GM23338 (cell line): ENCODE data around the gene AIG1.

Source experiments
- CREB1 ChIP-seq: fragments of 250-450 bp; sonication (Bioruptor Pico); IDR thresholded peaks from 2 replicates; pipeline ENCODE4 v1.5.0; 2020; ENCODE audit warnings: low read depth, mild to moderate bottlenecking, moderate library complexity
- EZH2 ChIP-seq: fragments of 200-600 bp; sonication (generic); IDR thresholded peaks from one replicate; pipeline ENCODE4 v1.8.0; 2017; ENCODE audit warnings: antibody characterized with exemption, mild to moderate bottlenecking, low read depth; ENCODE audit not compliant: unreplicated experiment
- EZH2phosphoT487 ChIP-seq: fragments of 200-600 bp; sonication (generic); IDR thresholded peaks from one replicate; pipeline ENCODE4 v1.8.1; 2018; ENCODE audit warnings: antibody characterized with exemption; ENCODE audit not compliant: unreplicated experiment
- JUNB ChIP-seq: IDR thresholded peaks from one replicate; pipeline ENCODE4 v1.6.1; 2016; ENCODE audit warnings: antibody characterized with exemption; ENCODE audit not compliant: unreplicated experiment
- NANOG ChIP-seq: IDR thresholded peaks from 2 replicates; pipeline ENCODE4 v1.6.1; 2016; ENCODE audit warnings: antibody characterized with exemption, borderline replicate concordance
- POLR2AphosphoS5 ChIP-seq: IDR thresholded peaks from 2 replicates; pipeline ENCODE4 v1.6.1; 2016; ENCODE audit warnings: antibody characterized with exemption, low read depth
- ZNF114 ChIP-seq: fragments of 250-450 bp; sonication (Bioruptor Pico); IDR thresholded peaks from 2 replicates; pipeline ENCODE4 v1.5.0; 2020; ENCODE audit warnings: mild to moderate bottlenecking, moderate library complexity
- TF ChIP-seq, protein P1 (sequence below), 2 experiments: fragments of 200-600 bp in 1 of 2; sonication (generic) in 1 of 2; conservative IDR thresholded peaks; 2 replicates each; pipeline versions ENCODE4 v1.5.1 to v1.6.1; 2016 to 2017; ENCODE audit warnings: antibody characterized with exemption in 2 of 2, low read depth in 2 of 2, mild to moderate bottlenecking in 2 of 2, moderate library complexity in 1 of 2
- TF ChIP-seq, protein P2 (sequence below): IDR thresholded peaks from one replicate; pipeline ENCODE4 v1.6.1; 2018; ENCODE audit warnings: antibody characterized with exemption; ENCODE audit not compliant: unreplicated experiment

DNA sequence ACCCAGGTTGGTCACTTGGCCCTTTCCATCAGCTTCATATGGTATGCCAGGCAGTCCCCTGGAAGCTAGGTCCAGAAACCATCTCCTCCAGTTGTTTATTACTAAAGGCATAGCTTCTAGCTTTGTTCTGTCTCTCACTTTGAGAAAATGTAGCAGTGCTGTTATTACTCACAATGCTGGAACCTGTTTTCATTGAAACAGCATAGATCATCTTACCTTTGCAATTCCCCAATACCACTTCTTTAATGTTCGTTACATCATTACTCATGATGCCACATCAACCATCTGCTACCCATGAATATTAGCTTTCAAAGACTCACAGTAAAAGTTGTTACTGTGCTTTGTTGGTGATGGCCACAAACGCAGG is 301.5 kb downstream of the AIG1 start:
- TF ChIP-seq ZNF114 (CRISPR knock-in tag) (no peak), EZH2 (no peak), POLR2AphosphoS5 (no peak), EZH2phosphoT487 (no peak), CREB1 (CRISPR knock-in tag) (no peak), JUNB (no peak), NANOG (no peak)
- TF ChIP-seq, protein P1, sequence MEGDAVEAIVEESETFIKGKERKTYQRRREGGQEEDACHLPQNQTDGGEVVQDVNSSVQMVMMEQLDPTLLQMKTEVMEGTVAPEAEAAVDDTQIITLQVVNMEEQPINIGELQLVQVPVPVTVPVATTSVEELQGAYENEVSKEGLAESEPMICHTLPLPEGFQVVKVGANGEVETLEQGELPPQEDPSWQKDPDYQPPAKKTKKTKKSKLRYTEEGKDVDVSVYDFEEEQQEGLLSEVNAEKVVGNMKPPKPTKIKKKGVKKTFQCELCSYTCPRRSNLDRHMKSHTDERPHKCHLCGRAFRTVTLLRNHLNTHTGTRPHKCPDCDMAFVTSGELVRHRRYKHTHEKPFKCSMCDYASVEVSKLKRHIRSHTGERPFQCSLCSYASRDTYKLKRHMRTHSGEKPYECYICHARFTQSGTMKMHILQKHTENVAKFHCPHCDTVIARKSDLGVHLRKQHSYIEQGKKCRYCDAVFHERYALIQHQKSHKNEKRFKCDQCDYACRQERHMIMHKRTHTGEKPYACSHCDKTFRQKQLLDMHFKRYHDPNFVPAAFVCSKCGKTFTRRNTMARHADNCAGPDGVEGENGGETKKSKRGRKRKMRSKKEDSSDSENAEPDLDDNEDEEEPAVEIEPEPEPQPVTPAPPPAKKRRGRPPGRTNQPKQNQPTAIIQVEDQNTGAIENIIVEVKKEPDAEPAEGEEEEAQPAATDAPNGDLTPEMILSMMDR (conservative IDR thresholded peaks at IDR 0.05; ENCODE audit: low read depth in 2 of 2): no peak
- TF ChIP-seq, protein P2, sequence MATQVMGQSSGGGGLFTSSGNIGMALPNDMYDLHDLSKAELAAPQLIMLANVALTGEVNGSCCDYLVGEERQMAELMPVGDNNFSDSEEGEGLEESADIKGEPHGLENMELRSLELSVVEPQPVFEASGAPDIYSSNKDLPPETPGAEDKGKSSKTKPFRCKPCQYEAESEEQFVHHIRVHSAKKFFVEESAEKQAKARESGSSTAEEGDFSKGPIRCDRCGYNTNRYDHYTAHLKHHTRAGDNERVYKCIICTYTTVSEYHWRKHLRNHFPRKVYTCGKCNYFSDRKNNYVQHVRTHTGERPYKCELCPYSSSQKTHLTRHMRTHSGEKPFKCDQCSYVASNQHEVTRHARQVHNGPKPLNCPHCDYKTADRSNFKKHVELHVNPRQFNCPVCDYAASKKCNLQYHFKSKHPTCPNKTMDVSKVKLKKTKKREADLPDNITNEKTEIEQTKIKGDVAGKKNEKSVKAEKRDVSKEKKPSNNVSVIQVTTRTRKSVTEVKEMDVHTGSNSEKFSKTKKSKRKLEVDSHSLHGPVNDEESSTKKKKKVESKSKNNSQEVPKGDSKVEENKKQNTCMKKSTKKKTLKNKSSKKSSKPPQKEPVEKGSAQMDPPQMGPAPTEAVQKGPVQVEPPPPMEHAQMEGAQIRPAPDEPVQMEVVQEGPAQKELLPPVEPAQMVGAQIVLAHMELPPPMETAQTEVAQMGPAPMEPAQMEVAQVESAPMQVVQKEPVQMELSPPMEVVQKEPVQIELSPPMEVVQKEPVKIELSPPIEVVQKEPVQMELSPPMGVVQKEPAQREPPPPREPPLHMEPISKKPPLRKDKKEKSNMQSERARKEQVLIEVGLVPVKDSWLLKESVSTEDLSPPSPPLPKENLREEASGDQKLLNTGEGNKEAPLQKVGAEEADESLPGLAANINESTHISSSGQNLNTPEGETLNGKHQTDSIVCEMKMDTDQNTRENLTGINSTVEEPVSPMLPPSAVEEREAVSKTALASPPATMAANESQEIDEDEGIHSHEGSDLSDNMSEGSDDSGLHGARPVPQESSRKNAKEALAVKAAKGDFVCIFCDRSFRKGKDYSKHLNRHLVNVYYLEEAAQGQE: no peak
